ENCODE results near the gene TCF4.

Gene TCF4

GRCh38 chr18:55541571-55541970 lies 46.4 kb downstream of the TCF4 start:
- no peak for DNase-seq

- DNase-seq: no peak
Measured at GRCh38 chr18:55539240-55539639, 48.8 kb downstream of the TCF4 start.

- DNase-seq: no peak
Measured at GRCh38 chr18:55534996-55535395, 53.0 kb downstream of the TCF4 start.

GRCh38 chr18:55534547-55534946 lies 53.4 kb downstream of the TCF4 start:
- DNase-seq: no peak

- DNase-seq: no peak
Measured at GRCh38 chr18:55530166-55530565, 57.8 kb downstream of the TCF4 start.

GRCh38 chr18:55529581-55529980 lies 58.4 kb downstream of the TCF4 start:
- DNase-seq: no peak

- no peak for DNase-seq
Measured at GRCh38 chr18:55525845-55526244, 62.1 kb downstream of the TCF4 start.

- DNase-seq: no peak
Measured at GRCh38 chr18:55524353-55525073, 63.5 kb downstream of the TCF4 start.

- no peak for DNase-seq
Measured at GRCh38 chr18:55523001-55523400, 65.0 kb downstream of the TCF4 start.

GRCh38 chr18:55522011-55522410 lies 66.0 kb downstream of the TCF4 start:
- DNase-seq: no peak

GRCh38 chr18:55517055-55517454 lies 70.9 kb downstream of the TCF4 start:
- DNase-seq: no peak

- no peak for DNase-seq
Measured at GRCh38 chr18:55515941-55516710, 71.9 kb downstream of the TCF4 start.

GRCh38 chr18:55515214-55515613 lies 72.8 kb downstream of the TCF4 start:
- no peak for DNase-seq

GRCh38 chr18:55513161-55513560 lies 74.8 kb downstream of the TCF4 start:
- no peak for DNase-seq

- no peak for DNase-seq
Measured at GRCh38 chr18:55511277-55511676, 76.7 kb downstream of the TCF4 start.

- DNase-seq: no peak
Measured at GRCh38 chr18:55510809-55511208, 77.2 kb downstream of the TCF4 start.

GRCh38 chr18:55509631-55510324 lies 78.2 kb downstream of the TCF4 start:
- no peak for DNase-seq

- DNase-seq: no peak
Measured at GRCh38 chr18:55508651-55509050, 79.3 kb downstream of the TCF4 start.

GRCh38 chr18:55506074-55506473 lies 81.9 kb downstream of the TCF4 start:
- DNase-seq: no peak

GRCh38 chr18:55504808-55505207 lies 83.2 kb downstream of the TCF4 start:
- no peak for DNase-seq

GRCh38 chr18:55503167-55503820 lies 84.7 kb downstream of the TCF4 start:
- no peak for DNase-seq

- no peak for DNase-seq
Measured at GRCh38 chr18:55501982-55502710, 85.8 kb downstream of the TCF4 start.

GRCh38 chr18:55501579-55501978 lies 86.4 kb downstream of the TCF4 start:
- DNase-seq: no peak
